ENCODE measurements around the gene PTPRK.
"Not testable (repeated sequence)": the region's sequence is repeated elsewhere in the genome, so short reads cannot be mapped to it uniquely, and the experiment has no call there.

The PTPRK gene

DNA sequence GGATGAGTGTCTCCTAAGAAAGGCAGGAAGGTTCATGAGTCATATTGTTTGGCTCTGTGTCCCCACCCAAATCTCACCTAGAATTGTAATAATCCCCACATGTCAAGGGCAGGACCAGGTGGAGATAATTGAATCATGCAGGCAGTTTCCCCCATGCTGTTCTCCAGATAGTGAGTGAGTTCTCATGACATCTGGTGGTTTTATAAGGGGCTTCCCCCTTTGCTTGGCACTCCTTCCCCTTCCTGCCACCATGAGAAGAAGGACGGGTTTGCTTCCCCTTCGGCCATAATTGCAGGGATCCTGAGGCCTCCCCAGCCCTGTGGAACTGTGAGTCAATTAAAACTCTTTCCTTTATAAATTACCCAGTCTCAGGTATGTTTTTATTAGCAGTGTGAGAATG, 542.2 kb downstream of the PTPRK start:
- DNase-seq, result not testable (repeated sequence)

GRCh38 chr6:127976796-127977195, 543.6 kb downstream of the PTPRK start:
- DNase-seq, result no peak

GRCh38 chr6:127976111-127976510, 544.3 kb downstream of the PTPRK start:
- no peak for DNase-seq

- DNase-seq, result no peak
These were observed 547.6 kb downstream of the PTPRK start for GRCh38 chr6:127972815-127973214.

GRCh38 chr6:127971945-127972391, 548.4 kb downstream of the PTPRK start:
- DNase-seq, result no peak

GRCh38 chr6:127971386-127971785, 549.0 kb downstream of the PTPRK start:
- no peak for DNase-seq

DNA sequence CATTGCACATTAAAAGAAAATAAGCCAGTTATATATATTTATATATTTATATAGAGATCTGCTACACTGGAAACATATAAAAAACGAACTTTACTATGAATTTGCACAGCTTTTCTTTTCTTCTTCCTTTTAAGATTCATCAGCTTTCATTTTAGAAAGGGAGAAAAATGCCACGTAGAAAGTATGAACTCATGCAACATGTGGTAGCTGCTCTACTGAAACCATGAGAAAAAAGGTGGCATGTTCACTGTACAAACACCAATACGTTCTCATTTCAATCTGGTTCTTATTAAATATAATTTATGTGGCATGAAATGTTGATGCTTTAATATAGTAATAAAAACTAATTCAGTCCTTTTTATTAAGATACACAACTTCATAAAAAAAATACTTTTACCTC, 550.7 kb downstream of the PTPRK start:
- no peak for DNase-seq

DNA sequence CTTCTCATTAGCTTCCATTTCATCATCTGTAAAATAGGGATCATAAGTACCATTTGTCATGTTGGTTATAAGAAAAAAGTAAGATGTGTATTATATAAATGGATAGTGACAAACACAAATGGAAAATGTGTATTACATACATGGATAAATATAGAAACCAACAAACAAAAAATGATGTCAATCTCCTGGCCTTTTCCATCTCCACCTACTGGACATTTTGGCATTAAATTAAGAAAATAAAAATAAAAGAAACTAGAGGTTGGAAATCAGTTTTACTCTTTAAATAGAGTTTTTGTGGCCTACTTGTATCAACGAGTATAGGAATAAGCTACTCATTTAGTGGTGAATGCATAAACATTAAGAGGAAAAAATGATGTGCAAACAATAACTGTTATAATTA, 552.0 kb downstream of the PTPRK start:
- no peak for DNase-seq

DNA sequence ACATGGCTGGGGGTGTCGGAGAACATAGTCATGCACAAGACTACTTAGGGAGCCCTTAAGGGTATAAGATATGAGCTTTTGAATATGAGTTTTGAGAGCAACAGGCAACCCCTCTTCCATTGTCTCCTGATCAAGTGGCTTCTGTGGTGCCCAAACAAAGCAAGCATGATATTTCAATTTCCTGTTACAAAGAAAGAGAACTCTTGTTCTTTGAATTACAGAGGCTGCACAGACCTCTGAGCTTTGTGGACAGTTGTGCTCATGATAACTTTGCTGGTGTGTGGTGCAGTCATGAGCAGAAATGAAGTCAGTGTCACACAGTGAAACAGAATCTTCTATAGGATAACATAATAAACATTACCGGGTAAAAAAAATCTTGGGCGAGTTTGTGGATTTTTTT, 552.7 kb downstream of the PTPRK start:
- no peak for DNase-seq

GRCh38 chr6:127966616-127967015, 553.8 kb downstream of the PTPRK start:
- DNase-seq, result no peak

- no peak for DNase-seq
These were observed 556.9 kb downstream of the PTPRK start for GRCh38 chr6:127963495-127963894.

DNA sequence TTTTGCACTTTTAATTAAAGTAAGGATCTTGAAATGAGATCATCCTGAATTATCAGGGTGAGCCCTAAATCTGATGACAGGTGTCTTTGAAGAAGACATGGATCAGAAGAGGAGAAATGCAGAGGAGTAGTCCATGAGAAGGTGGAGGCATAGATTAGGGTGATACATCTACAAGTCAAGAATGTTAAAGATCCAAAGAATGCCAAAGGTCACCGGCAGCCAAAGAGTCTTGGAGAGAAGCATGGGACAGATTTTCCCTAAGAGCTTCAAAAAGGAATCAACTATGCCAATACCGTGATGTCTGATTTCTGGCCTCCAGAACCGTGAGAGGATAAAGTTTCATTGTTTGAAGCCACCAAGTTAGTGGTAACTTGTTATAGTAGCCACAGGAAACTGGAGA, 560.5 kb downstream of the PTPRK start:
- no peak for DNase-seq

DNA sequence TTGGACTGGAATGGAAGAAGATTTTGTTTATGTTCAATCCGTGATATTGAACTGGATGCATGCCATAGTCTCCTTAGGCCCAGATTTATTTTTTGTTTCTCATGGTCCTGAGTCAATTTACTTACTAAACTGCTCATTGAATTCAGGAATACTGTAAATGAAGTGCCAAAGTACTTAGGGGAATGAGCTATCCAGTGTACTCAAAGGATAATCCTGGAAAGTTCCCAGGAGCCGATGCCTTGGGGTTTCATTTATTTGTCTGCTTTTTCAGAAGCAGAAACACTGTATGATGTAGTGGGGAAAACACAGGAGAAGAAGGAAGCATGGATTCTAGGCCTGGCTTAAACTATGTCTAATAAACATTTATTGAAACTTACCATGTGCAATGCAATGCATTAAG, 563.4 kb downstream of the PTPRK start:
- no peak for DNase-seq

DNA sequence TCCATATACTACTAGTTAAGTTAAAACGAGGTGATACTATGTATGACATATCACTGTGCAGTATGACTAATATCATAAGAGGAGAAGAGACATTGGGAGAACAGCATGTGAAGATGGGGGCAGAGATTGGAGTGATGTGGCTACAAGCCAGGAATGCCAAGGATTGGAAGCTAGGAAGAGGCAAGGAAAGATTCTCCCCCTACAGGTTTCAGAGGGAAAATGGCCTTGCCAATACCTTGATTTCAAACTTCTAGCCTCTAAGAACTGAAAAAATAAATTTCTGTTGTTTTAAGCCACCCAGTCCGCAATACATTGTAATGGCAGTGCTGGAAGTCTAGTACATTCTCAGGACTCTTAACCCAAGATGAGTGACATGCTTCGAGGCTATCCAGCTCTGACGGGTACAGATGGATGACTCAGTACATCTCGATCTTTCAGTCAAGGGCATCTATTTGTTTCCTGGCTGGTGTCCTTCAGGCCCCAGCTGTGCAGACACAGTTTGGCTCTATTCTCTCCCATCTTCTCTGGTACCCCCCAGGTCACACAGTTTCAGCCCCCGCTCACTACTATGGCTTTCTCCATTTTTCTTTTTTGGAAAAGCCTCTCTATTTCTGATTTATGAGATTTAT, 564.0 kb downstream of the PTPRK start:
- no peak for DNase-seq

DNA sequence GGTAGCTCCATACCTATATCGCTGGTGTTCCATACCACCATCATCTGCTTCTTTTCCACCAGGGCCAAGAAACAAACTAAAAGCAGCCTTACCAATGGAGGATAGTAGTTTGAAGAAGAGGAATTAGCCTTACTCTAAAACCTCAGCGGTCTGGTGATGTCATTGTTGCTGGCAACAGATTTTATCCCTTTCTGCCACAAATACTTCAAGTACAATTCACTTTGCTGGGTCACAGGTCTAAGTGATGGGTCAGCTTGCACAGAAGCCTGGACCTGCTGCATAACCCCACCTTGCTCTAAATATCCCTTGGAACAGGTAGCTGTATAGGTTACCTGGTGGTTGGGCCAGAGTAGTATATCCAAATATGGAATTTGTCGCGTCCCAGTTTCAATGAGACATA, 566.3 kb downstream of the PTPRK start:
- DNase-seq, result no peak

GRCh38 chr6:127952831-127953230, 567.6 kb downstream of the PTPRK start:
- DNase-seq, result no peak

GRCh38 chr6:127952176-127952575, 568.2 kb downstream of the PTPRK start:
- DNase-seq, result no peak

- DNase-seq, result no peak
These were observed 569.1 kb downstream of the PTPRK start for GRCh38 chr6:127951172-127951917.

DNA sequence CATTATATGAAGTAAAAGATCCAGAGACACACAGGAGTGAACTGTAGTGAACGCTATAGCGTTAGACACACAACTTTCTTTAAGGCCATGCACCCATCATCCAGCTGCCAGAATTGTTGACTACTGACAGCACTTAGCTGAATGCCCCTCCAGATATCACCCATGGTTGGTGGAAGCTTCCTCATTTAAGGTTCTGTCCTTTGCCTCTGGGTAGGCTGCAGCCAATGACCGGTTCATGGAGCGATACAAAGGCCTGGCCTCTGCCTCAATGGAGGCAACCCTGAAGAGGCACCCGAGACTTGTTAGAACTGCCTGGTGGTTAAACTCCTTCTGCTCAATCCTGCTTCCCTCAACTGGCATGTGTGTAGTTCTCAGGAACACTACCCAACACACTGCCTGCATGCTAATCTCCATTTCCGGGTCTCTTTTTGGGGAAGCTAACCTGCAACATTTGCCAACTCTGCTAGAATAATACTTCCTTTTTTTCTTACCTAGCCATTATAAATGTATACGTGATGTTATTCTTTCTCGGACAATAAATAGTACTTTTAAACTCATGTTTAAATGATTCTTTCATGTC, 569.7 kb downstream of the PTPRK start:
- DNase-seq, result no peak

- no peak for DNase-seq
These were observed 571.1 kb downstream of the PTPRK start for GRCh38 chr6:127949251-127949650.

DNA sequence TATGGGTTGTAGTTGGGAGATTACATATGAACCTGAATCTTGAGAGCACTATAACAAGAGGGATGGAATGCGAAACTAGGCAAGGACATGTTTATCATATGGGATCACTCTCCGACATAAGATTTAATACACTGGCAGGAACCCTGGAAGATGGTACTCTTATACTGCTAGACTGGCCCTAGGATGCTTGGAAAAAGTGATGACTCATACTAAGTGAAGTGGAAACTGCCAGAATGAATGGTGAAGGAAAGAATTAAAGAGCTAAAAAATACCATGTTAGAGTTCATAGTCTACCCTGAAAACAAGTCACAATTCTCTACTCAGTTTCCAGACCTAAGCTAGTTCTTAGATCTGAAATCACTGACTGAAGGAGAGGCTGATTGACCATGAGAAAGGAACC, 574.0 kb downstream of the PTPRK start:
- DNase-seq, result no peak

DNA sequence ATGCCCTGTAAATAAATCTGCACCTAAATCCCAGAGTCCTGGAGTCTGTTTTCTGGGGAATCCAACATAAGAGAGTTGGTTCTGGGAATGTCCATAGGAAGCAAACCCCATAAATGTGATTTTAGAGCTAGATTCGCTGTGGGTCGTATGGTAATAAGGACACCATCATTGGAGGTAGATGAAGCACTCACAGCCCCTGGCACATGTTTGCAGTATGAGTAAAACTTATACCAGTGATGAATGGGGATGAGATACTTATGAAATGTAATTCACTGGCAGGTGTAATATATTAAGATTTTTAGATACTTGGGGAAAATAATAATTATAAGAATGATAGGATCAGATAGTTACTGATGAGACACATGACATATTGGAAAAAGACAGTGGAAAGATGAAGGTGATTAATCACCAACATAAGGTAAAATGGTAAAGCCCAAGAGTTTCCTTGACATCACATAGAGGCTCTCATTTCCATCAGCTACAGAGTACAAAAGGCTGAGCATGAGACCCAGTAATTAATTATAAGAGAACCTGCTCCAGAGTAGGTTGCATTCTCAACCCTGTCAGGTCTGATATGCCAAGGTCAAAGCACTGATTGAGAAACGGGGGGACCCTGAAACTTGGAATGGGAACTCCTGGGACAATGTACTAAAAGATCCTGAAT, 574.8 kb downstream of the PTPRK start:
- no peak for DNase-seq

DNA sequence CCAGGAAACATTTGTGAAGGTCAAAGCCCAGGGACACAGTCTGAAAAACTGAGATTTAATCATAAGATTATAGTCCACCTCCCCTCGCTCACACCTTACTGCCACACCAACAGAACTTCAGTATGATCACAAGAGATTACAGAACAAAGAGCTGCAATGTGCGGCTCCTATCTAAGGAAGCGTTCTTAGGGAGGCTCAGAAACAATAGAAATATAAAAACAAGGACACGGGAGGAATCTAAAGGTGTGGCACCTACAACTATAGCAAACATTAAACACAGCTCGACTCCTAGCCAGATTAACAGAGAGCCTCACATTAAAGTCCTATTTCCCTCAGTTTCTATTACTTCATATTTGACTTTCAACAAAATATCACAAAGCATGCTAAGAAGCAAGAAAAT, 579.2 kb downstream of the PTPRK start:
- DNase-seq, result no peak

Measured in NCI-H2029 treated with DMSO at 0.1 percent for 48 hours (cell line).